Lower leg skin (tissue), 4 donors: ENCODE results near the gene SHROOM3. TPM values are rescaled to one million over a fixed set of nuclear protein-coding genes. Genes with fewer than 3 reads are reported as not detected.

Experiments
- DNase-seq, 2 donors: peaks; one replicate each; pipeline ENCODE4 v3.0.0-alpha.2; 2019; ENCODE audit warnings: low spot score in 2 of 2
- H3K4me3 ChIP-seq: fragments of 200-600 bp; sonication (generic); 2 replicates; pipeline ENCODE4 v1.5.1; 2017; ENCODE audit warnings: mild to moderate bottlenecking, low read depth; ENCODE audit not compliant: poor library complexity, severe bottlenecking
- CTCF ChIP-seq, 3 donors: fragments of 450-650 bp; IDR thresholded peaks; one replicate each; pipeline ENCODE4 v1.5.1; 2016; ENCODE audit warnings: antibody characterized with exemption in 3 of 3, mild to moderate bottlenecking in 3 of 3, moderate library complexity in 2 of 3
- POLR2A ChIP-seq, 2 donors: fragments of 450-650 bp; IDR thresholded peaks; one replicate each; pipeline ENCODE4 v1.6.1; 2016 to 2017; ENCODE audit warnings: antibody characterized with exemption in 2 of 2, mild to moderate bottlenecking in 1 of 2, moderate library complexity in 1 of 2
- WGBS, 2 donors: methylation state at CpG; one replicate each; pipeline ENCODE4 v1.1.5; 2018; 5-methylcytosine and 5-hydroxymethylcytosine counted together
- intact Hi-C: fragments of 100-400 bp; cut with DNase I; formaldehyde crosslinking; loops from one replicate; pipeline ENCODE4 v1.15.0; 2023; ENCODE audit warnings: low total_unique reads
- total RNA-seq, 4 donors: library from RNA; depleted of rRNA; stranded (reverse); fragments of >200 nt; gene quantifications; one replicate each; pipeline ENCODE4 v1.1.0, GENCODE V29; 2016

The SHROOM3 gene
- total RNA-seq, 4 donors from 2014 or later: 37.7 to 88.8 (median 44.0) TPM

- no peak overlapping the region for H3K4me3 ChIP-seq
- DNase-seq: no peak
- intact Hi-C loops: no loop called here
- no peak for TF ChIP-seq POLR2A (IDR thresholded peaks at IDR 0.05)
- no peak for TF ChIP-seq CTCF (IDR thresholded peaks at IDR 0.05)
- 95% methylated on average over 4 of the region's 4 CpGs for WGBS, 2 donors
Observed at GRCh38 chr4:76525751-76526150, 90.7 kb downstream of the SHROOM3 start.

- WGBS, 2 donors: 37 to 45% methylated on average over 2 of the region's 2 CpGs
- no peak overlapping the region for H3K4me3 ChIP-seq
- intact Hi-C loops: no loop called here
- no peak for TF ChIP-seq CTCF (IDR thresholded peaks at IDR 0.05)
- no peak for TF ChIP-seq POLR2A (IDR thresholded peaks at IDR 0.05)
- DNase-seq: no peak
Observed at GRCh38 chr4:76526585-76526990, 91.6 kb downstream of the SHROOM3 start.

GRCh38 chr4:76527666-76528065, 92.6 kb downstream of the SHROOM3 start:
- WGBS, 2 donors: 69 to 70% methylated on average over 5 of the region's 5 CpGs
- no peak overlapping the region for H3K4me3 ChIP-seq
- TF ChIP-seq CTCF (IDR thresholded peaks at IDR 0.05): no peak
- TF ChIP-seq POLR2A (IDR thresholded peaks at IDR 0.05): no peak
- no peak for DNase-seq
- intact Hi-C loops: no loop called here

DNA sequence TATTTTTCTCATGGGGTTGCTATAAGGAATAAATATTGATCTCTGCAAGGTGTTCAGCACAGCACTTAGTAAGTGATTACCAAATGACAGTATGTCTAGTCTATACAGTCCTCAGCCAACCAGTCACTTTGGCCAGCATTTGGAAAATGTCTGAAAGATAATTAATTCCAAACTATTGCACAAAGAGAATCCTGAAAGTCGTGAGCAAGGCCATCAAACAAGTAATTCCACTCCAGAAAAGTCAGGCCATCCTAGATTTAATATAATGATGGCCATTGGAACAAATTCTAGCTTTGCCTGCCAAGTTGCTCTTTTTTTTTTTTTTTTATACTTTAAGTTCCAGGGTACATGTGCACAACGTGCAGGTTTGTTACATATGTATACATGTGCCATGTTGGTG, 96.6 kb downstream of the SHROOM3 start:
- TF ChIP-seq POLR2A (IDR thresholded peaks at IDR 0.05): no peak
- no peak for TF ChIP-seq CTCF (IDR thresholded peaks at IDR 0.05)
- intact Hi-C loops: no loop called here
- no peak for DNase-seq
- no peak overlapping the region for H3K4me3 ChIP-seq
- 23 to 27% methylated on average over 2 of the region's 2 CpGs for WGBS, 2 donors

- no peak overlapping the region for H3K4me3 ChIP-seq
- no peak for DNase-seq
- intact Hi-C loops: no loop called here
- TF ChIP-seq CTCF (IDR thresholded peaks at IDR 0.05) (no peak), POLR2A (IDR thresholded peaks at IDR 0.05) (no peak)
- 71 to 76% methylated on average over 2 of the region's 2 CpGs for WGBS, 2 donors
Observed at GRCh38 chr4:76532805-76533204, 97.8 kb downstream of the SHROOM3 start.

GRCh38 chr4:76533314-76533713, 98.3 kb downstream of the SHROOM3 start:
- no peak overlapping the region for H3K4me3 ChIP-seq
- TF ChIP-seq POLR2A (IDR thresholded peaks at IDR 0.05): no peak
- no peak for TF ChIP-seq CTCF (IDR thresholded peaks at IDR 0.05)
- intact Hi-C loops: no loop called here
- DNase-seq: no peak
